GM12878 (cell line): ENCODE measurements around the gene HAGHL. TPM values are rescaled to one million over a fixed set of nuclear protein-coding genes. Genes with fewer than 3 reads are reported as not detected.

Experiments
- ATAC-seq: fragments of 200-7000 bp; cut with Tn5 transposase; 3 replicates; pipeline ENCODE4 v1.9.1; 2020; ENCODE audit warnings: mild to moderate bottlenecking, moderate library complexity
- BruUV-seq: library from RNA; stranded (reverse); fragments of 400-500 nt; replicated peaks from 2 replicates; lab custom pipeline; 2021; lab: Mats Ljungman, UMichigan
- CTCF ChIA-PET: fragments of 300-600 bp; sonication (Branson Sonifier 250); formaldehyde crosslinking; extraction: SDS; loops from one replicate; lab custom pipeline; 2021; ENCODE audit warnings: inconsistent platforms; lab: Yijun Ruan, JAX
- POLR2A ChIA-PET: fragments of 350-600 bp; formaldehyde crosslinking; extraction: SDS; loops from one replicate; lab custom pipeline; 2021; ENCODE audit warnings: inconsistent platforms; lab: Charles Lee
- RAD21 ChIA-PET: fragments of 300-600 bp; sonication (Branson Sonifier 250); formaldehyde crosslinking; loops from one replicate; lab custom pipeline; 2023; ENCODE audit warnings: antibody characterized with exemption; ENCODE audit not compliant: unreplicated experiment; lab: Charles Lee
- SMC1A ChIA-PET: fragments of 300-600 bp; sonication (Branson Sonifier 250); formaldehyde crosslinking; loops from one replicate; lab custom pipeline; 2023; ENCODE audit not compliant: unreplicated experiment, uncharacterized antibody; lab: Charles Lee
- DNase-seq: peaks from one replicate; pipeline ENCODE4 v3.0.0-alpha.2; 2011; ENCODE audit warnings: low read depth, low spot score
- FAIRE-seq: peaks from 3 replicates; lab custom pipeline; 2011; peaks lifted over from hg19 to GRCh38; lab: Jason Lieb, UNC
- H2AFZ ChIP-seq: 2 replicates; pipeline ENCODE4 v1.6.0; 2011; ENCODE audit warnings: low read depth, low read length, control low read depth; ENCODE audit not compliant: control insufficient read depth
- H3K27ac ChIP-seq: 2 replicates; pipeline ENCODE4 v1.5.1; 2011; ENCODE audit warnings: control low read depth; ENCODE audit not compliant: control insufficient read depth, insufficient read depth
- H3K27me3 ChIP-seq, 2 experiments: replicated peaks in 1 of 2; 2 replicates each; pipeline versions ENCODE4 v1.6.0 to v1.6.1; 2011; ENCODE audit warnings: low read length in 1 of 2; ENCODE audit not compliant: control insufficient read depth in 2 of 2, insufficient read depth in 2 of 2
- H3K36me3 ChIP-seq, 2 experiments: 2 replicates each; pipeline ENCODE4 v1.5.1; 2011; ENCODE audit warnings: low read length in 1 of 2; ENCODE audit not compliant: control insufficient read depth in 2 of 2, insufficient read depth in 2 of 2
- H3K4me1 ChIP-seq: 2 replicates; pipeline ENCODE4 v1.6.1; 2011; ENCODE audit warnings: mild to moderate bottlenecking, low read length, moderate library complexity, mixed read lengths; ENCODE audit not compliant: control insufficient read depth, insufficient read depth
- H3K4me2 ChIP-seq: 2 replicates; pipeline ENCODE4 v1.6.0; 2011; ENCODE audit warnings: control low read depth; ENCODE audit not compliant: control insufficient read depth, insufficient read depth
- H3K4me3 ChIP-seq: fragments of 200-600 bp; sonication (generic); 2 replicates; pipeline ENCODE4 v1.5.1; 2016
- H3K79me2 ChIP-seq: 2 replicates; pipeline ENCODE4 v1.6.0; 2011; ENCODE audit warnings: low read length; ENCODE audit not compliant: control insufficient read depth, insufficient read depth
- H3K9ac ChIP-seq: 2 replicates; pipeline ENCODE4 v1.8.0; 2011; ENCODE audit warnings: low read length, control low read depth, mixed read lengths; ENCODE audit not compliant: control insufficient read depth, insufficient read depth
- H3K9me3 ChIP-seq: replicated peaks from 3 replicates; pipeline ENCODE4 v1.5.1; 2011; ENCODE audit warnings: mild to moderate bottlenecking, low read length; ENCODE audit not compliant: control insufficient read depth, insufficient read depth
- H4K20me1 ChIP-seq: 2 replicates; pipeline ENCODE4 v1.6.0; 2011; ENCODE audit not compliant: control insufficient read depth, insufficient read depth
- CHD2 ChIP-seq: IDR thresholded peaks from 2 replicates; pipeline ENCODE4 v1.6.1; 2011; ENCODE audit warnings: low read depth, low read length, improper control_type of control experiment, borderline replicate concordance
- DPF2 ChIP-seq: fragments of 450-650 bp; IDR thresholded peaks from 2 replicates; pipeline ENCODE4 v1.6.1; 2017; ENCODE audit warnings: mild to moderate bottlenecking
- IKZF2 ChIP-seq, 2 experiments: fragments of 450-650 bp; IDR thresholded peaks; 2 replicates each; pipeline ENCODE4 v1.6.1; 2017; ENCODE audit warnings: mild to moderate bottlenecking in 2 of 2, moderate library complexity in 2 of 2
- JUNB ChIP-seq: IDR thresholded peaks from 2 replicates; pipeline ENCODE4 v1.6.1; 2016; ENCODE audit warnings: antibody characterized with exemption, mild to moderate bottlenecking
- ZBED1 ChIP-seq: IDR thresholded peaks from 2 replicates; pipeline ENCODE4 v1.6.1; 2016; ENCODE audit warnings: borderline replicate concordance
- ZZZ3 ChIP-seq: IDR thresholded peaks from 2 replicates; pipeline ENCODE4 v1.6.1; 2011; ENCODE audit warnings: low read depth; ENCODE audit not compliant: control insufficient read depth, insufficient read length
- WGBS: methylation state at CpG from one replicate; pipeline ENCODE4 v1.1.6; 2016; ENCODE audit warnings: low lambda C conversion rate; ENCODE audit not compliant: insufficient replicate concordance, insufficient coverage; ENCODE audit errors: missing lambda C conversion rate; 5-methylcytosine and 5-hydroxymethylcytosine counted together
- in situ Hi-C: fragments of 300-500 bp; cut with MboI; formaldehyde crosslinking; loops from 9 replicates; pipeline ENCODE4 v1.14.3; 2018; ENCODE audit warnings: mixed read lengths
- intact Hi-C: fragments of 100-400 bp; cut with micrococcal nuclease; formaldehyde crosslinking; loops from one replicate; pipeline ENCODE4 v1.14.2; 2022; ENCODE audit not compliant: unreplicated experiment
- polyA plus RNA-seq, 11 experiments: library from polyadenylated mRNA; depleted of rRNA in 4 of 11; unstranded in 6 of 11; stranded (reverse) in 5 of 11; fragments of >200 nt; fragmentation: Nextera tagmentation in 4 of 11; fragmentation: Illumina TruSeq in 1 of 11; extraction: Ambion mirVana in 4 of 11; extraction: Trizol in 1 of 11; gene quantifications; 1 replicate in 1 of 11; 2 replicates in 10 of 11; pipeline versions ENCODE4 v1.2.1 to v1.2.3, GENCODE V29; 2011 to 2016; ENCODE audit warnings: inconsistent platforms in 2 of 11, missing spikeins in 2 of 11, low read depth in 1 of 11
- total RNA-seq, 4 experiments: library from RNA; depleted of rRNA in 3 of 4; stranded (reverse); fragments of >200 nt in 3 of 4; fragmentation: Illumina TruSeq in 1 of 4; extraction: Trizol in 1 of 4; gene quantifications; 2 replicates each; pipeline versions ENCODE4 v1.2.1 to v1.2.3, GENCODE V29; 2013 to 2021
- TF ChIP-seq, protein P1 (sequence below): IDR thresholded peaks from 2 replicates; pipeline ENCODE4 v1.6.1; 2012; ENCODE audit warnings: low read depth, low read length, improper control_type of control experiment
- TF ChIP-seq, protein P2 (sequence below): fragments of 450-650 bp; IDR thresholded peaks from 2 replicates; pipeline ENCODE4 v1.6.1; 2016; ENCODE audit warnings: mild to moderate bottlenecking
- TF ChIP-seq, protein P3 (sequence below): fragments of 450-650 bp; formaldehyde crosslinking; IDR thresholded peaks from 2 replicates; pipeline ENCODE4 v1.4.0; 2022; ENCODE audit warnings: mild to moderate bottlenecking, moderate library complexity

The HAGHL gene
- total and polyA plus RNA-seq, 10 of the 15 experiments (the other 5 are each of a cell fraction or from before 2014, with no cell fraction given) = 0.23 to 44.6 (median 16.4) TPM

DNA sequence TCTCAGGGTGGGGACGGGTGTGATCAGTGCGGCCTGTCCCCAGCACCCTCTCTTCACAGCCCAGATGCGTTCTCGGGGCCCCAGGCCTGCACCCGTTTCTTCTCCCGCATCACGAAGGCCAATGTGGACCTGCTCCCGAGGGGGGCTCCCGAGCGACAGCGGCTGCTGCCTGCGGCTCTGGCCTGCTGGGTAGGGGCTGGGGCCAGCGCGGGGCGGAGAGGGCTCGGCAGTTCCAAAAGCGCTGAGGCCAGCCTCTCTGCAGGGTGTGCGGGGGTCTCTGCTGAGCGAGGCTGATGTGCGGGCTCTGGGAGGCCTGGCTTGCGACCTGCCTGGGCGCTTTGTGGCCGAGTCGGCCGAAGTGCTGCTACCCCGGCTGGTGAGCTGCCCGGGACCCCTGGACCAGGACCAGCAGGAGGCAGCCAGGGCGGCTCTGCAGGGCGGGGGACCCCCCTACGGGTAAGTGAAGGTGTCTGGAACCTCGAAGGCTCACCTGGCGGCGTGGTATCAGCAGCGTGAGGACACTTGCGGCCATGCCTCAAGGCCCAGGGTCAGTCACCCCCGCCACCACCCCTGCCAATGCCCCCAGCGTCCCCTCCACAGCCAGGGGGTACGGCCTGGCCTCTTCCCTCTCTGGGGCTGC, 38.1 kb downstream of the HAGHL start:
- no peak overlapping the region for H3K9ac ChIP-seq
- H3K9me3 ChIP-seq = no peaks in the 10 kb centered on the region
- H3K4me3 ChIP-seq = no peak overlapping the region
- DNase-seq (no peak), FAIRE-seq (no peak), ATAC-seq (no peak)
- H2AFZ ChIP-seq = no peak overlapping the region
- in situ Hi-C loops = no loop called here
- POLR2A ChIA-PET = no interaction called here
- CTCF ChIA-PET = no interaction called here
- RAD21 ChIA-PET = no interaction called here
- no peak overlapping the region for H3K4me2 ChIP-seq
- 78% methylated on average over 31 of the region's 38 CpGs for WGBS
- no peaks in the 10 kb centered on the region for H3K27me3 ChIP-seq
- intact Hi-C loops = no loop called here
- H3K36me3 ChIP-seq = no peaks in the 10 kb centered on the region
- no peaks in the 10 kb centered on the region for H3K4me1 ChIP-seq
- H3K79me2 ChIP-seq = no peaks in the 10 kb centered on the region
- no peak overlapping the region for H3K27ac ChIP-seq
- no peak for TF ChIP-seq DPF2
- TF ChIP-seq ZBED1 = no peak
- no peak for TF ChIP-seq JUNB
- no peak for TF ChIP-seq CHD2
- TF ChIP-seq, protein P1, sequence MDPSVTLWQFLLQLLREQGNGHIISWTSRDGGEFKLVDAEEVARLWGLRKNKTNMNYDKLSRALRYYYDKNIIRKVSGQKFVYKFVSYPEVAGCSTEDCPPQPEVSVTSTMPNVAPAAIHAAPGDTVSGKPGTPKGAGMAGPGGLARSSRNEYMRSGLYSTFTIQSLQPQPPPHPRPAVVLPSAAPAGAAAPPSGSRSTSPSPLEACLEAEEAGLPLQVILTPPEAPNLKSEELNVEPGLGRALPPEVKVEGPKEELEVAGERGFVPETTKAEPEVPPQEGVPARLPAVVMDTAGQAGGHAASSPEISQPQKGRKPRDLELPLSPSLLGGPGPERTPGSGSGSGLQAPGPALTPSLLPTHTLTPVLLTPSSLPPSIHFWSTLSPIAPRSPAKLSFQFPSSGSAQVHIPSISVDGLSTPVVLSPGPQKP = no peak
- no peak for TF ChIP-seq IKZF2 (IDR thresholded peaks at IDR 0.05)
- TF ChIP-seq, protein P2, sequence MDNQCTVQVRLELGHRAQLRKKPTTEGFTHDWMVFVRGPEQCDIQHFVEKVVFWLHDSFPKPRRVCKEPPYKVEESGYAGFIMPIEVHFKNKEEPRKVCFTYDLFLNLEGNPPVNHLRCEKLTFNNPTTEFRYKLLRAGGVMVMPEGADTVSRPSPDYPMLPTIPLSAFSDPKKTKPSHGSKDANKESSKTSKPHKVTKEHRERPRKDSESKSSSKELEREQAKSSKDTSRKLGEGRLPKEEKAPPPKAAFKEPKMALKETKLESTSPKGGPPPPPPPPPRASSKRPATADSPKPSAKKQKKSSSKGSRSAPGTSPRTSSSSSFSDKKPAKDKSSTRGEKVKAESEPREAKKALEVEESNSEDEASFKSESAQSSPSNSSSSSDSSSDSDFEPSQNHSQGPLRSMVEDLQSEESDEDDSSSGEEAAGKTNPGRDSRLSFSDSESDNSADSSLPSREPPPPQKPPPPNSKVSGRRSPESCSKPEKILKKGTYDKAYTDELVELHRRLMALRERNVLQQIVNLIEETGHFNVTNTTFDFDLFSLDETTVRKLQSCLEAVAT = no peak
- TF ChIP-seq, protein P3, sequence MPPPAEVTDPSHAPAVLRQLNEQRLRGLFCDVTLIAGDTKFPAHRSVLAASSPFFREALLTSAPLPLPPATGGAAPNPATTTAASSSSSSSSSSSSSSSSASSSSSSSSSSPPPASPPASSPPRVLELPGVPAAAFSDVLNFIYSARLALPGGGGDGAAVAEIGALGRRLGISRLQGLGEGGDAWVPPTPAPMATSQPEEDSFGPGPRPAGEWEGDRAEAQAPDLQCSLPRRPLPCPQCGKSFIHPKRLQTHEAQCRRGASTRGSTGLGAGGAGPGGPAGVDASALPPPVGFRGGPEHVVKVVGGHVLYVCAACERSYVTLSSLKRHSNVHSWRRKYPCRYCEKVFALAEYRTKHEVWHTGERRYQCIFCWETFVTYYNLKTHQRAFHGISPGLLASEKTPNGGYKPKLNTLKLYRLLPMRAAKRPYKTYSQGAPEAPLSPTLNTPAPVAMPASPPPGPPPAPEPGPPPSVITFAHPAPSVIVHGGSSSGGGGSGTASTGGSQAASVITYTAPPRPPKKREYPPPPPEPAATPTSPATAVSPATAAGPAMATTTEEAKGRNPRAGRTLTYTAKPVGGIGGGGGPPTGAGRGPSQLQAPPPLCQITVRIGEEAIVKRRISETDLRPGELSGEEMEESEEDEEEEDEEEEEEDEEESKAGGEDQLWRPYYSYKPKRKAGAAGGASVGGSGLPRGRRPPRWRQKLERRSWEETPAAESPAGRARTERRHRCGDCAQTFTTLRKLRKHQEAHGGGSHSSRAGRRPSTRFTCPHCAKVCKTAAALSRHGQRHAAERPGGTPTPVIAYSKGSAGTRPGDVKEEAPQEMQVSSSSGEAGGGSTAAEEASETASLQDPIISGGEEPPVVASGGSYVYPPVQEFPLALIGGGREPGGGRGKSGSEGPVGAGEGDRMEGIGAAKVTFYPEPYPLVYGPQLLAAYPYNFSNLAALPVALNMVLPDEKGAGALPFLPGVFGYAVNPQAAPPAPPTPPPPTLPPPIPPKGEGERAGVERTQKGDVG (CRISPR knock-in tag) = no peak
- TF ChIP-seq ZZZ3 = no peak
- SMC1A ChIA-PET = no interaction called here
- H4K20me1 ChIP-seq = no peaks in the 10 kb centered on the region
- BruUV-seq = no TSS peak
